ENCODE data around the gene RUNX1. TPM values are rescaled to one million over a fixed set of nuclear protein-coding genes. Genes with fewer than 3 reads are reported as not detected.

RUNX1 gene
- total and polyA plus RNA-seq, 2 donors (not counting 3 experiments of a cell fraction or from before 2014, with no cell fraction given), result 4.6 to 17.9 TPM

GRCh38 chr21:35017256-35017655 lies 31.8 kb downstream of the RUNX1 start:
- no peaks in the 10 kb centered on the region for H3K36me3 ChIP-seq (ENCODE audit: control insufficient read depth in 2 of 2, extremely low read depth in 1 of 2, insufficient read depth in 2 of 2, low read length in 2 of 2)
- no TSS peak for BruUV-seq (replicated peaks)
- H3K9me1 ChIP-seq (replicated peaks; ENCODE audit: control insufficient read depth, extremely low read depth, insufficient read depth, low read length), result no peaks in the 10 kb centered on the region
- no peak overlapping the region for H2AFZ ChIP-seq (ENCODE audit: low read depth, low read length)
- FAIRE-seq, result no peak
- dilution Hi-C loops (cut with MboI; ENCODE audit: extremely low pct_ligation_motif_present, low sequenced_read_pairs), result no loop called here
- H3K4me3 ChIP-seq (replicated peaks in 1 of 3; ENCODE audit: insufficient read depth in 1 of 3, low read depth in 1 of 3, low read length in 3 of 3), result no peak overlapping the region
- H3K4me2 ChIP-seq (ENCODE audit: insufficient read depth, low read length), result no peak overlapping the region
- H3K9ac ChIP-seq (replicated peaks; ENCODE audit: extremely low read depth, insufficient read depth, low read length), result no peak overlapping the region
- CTCF ChIA-PET, result no interaction called here
- DNase-seq (ENCODE audit: low read depth, low spot score), result no peak
- H3K9me3 ChIP-seq (replicated peaks; ENCODE audit: control insufficient read depth, insufficient read depth, low read length), result no peaks in the 10 kb centered on the region
- H4K20me1 ChIP-seq (replicated peaks; ENCODE audit: control insufficient read depth, extremely low read depth, insufficient read depth, low read length), result no peaks in the 10 kb centered on the region
- TF ChIP-seq MYC (IDR thresholded peaks at IDR 0.05; ENCODE audit: low read depth, low read length) (no peak), POLR2AphosphoS5 (IDR thresholded peaks at IDR 0.05; ENCODE audit: insufficient read depth, low read depth, low read length) (no peak), FOS (IDR thresholded peaks at IDR 0.05; ENCODE audit: borderline replicate concordance, insufficient read depth, low read length) (no peak), JUN (IDR thresholded peaks at IDR 0.05; ENCODE audit: borderline replicate concordance, insufficient read depth, insufficient read length, low read depth) (no peak), GATA2 (IDR thresholded peaks at IDR 0.05; ENCODE audit: insufficient read depth, insufficient read length, low read depth, low read length) (no peak), POLR2A (IDR thresholded peaks at IDR 0.05; ENCODE audit: low read depth, low read length) (no peak), EZH2 (IDR thresholded peaks at IDR 0.05; ENCODE audit: borderline replicate concordance, low read depth, low read length, severe bottlenecking) (no peak)
- TF ChIP-seq, protein P1, sequence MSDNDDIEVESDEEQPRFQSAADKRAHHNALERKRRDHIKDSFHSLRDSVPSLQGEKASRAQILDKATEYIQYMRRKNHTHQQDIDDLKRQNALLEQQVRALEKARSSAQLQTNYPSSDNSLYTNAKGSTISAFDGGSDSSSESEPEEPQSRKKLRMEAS (IDR thresholded peaks at IDR 0.05; ENCODE audit: insufficient read depth, insufficient read length), result no peak
- TF ChIP-seq, protein P2, sequence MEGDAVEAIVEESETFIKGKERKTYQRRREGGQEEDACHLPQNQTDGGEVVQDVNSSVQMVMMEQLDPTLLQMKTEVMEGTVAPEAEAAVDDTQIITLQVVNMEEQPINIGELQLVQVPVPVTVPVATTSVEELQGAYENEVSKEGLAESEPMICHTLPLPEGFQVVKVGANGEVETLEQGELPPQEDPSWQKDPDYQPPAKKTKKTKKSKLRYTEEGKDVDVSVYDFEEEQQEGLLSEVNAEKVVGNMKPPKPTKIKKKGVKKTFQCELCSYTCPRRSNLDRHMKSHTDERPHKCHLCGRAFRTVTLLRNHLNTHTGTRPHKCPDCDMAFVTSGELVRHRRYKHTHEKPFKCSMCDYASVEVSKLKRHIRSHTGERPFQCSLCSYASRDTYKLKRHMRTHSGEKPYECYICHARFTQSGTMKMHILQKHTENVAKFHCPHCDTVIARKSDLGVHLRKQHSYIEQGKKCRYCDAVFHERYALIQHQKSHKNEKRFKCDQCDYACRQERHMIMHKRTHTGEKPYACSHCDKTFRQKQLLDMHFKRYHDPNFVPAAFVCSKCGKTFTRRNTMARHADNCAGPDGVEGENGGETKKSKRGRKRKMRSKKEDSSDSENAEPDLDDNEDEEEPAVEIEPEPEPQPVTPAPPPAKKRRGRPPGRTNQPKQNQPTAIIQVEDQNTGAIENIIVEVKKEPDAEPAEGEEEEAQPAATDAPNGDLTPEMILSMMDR (IDR thresholded peaks at IDR 0.05; ENCODE audit: extremely low read depth in 1 of 2, insufficient read depth in 1 of 2, low read depth in 1 of 2, low read length in 2 of 2), result no peak
- peaks cover 18 to 31% of the 10 kb centered on the region in 2 experiments for H3K27me3 ChIP-seq (ENCODE audit: control insufficient read depth in 2 of 2, insufficient read depth in 2 of 2, low read length in 2 of 2)
- H3K27ac ChIP-seq (ENCODE audit: insufficient read depth, low read depth, low read length), result no peak overlapping the region
- POLR2A ChIA-PET, result no interaction called here
- no peaks in the 10 kb centered on the region for H3K79me2 ChIP-seq (ENCODE audit: control insufficient read depth, insufficient read depth, low read length)
- H3K4me1 ChIP-seq (ENCODE audit: control insufficient read depth, extremely low read depth, insufficient read depth, low read length), result no peaks in the 10 kb centered on the region
- intact Hi-C loops (cut with micrococcal nuclease), result no loop called here

Data from endothelial cell of umbilical vein (primary cell).